HepG2 (cell line): ENCODE results near the gene METAP2. TPM values are rescaled to one million over a fixed set of nuclear protein-coding genes. Genes with fewer than 3 reads are reported as not detected.
A peak's percentile ranks its signal among the peaks of the same experiment; 100 is the strongest.

ENCODE experiments used
- ATAC-seq: fragments of 200-7000 bp; cut with Tn5 transposase; 3 replicates; pipeline ENCODE4 v1.9.1; 2020; ENCODE audit warnings: mild to moderate bottlenecking, moderate library complexity
- BruUV-seq: library from RNA; stranded (reverse); fragments of 400-500 nt; replicated peaks from 2 replicates; lab custom pipeline; 2021; lab: Mats Ljungman, UMichigan
- CTCF ChIA-PET: fragments of 300-600 bp; formaldehyde crosslinking; extraction: SDS; loops from one replicate; lab custom pipeline; 2021; ENCODE audit warnings: low total read pairs, inconsistent platforms, low intra/inter-chr PET ratio; lab: Yijun Ruan, JAX
- POLR2A ChIA-PET: fragments of 350-600 bp; sonication (Branson Sonifier 250); formaldehyde crosslinking; loops from one replicate; lab custom pipeline; 2020; ENCODE audit warnings: antibody characterized with exemption, inconsistent platforms; lab: Yijun Ruan, JAX
- DNase-seq: peaks from one replicate; pipeline ENCODE4 v3.0.0-alpha.2; 2015; ENCODE audit warnings: low spot score
- FAIRE-seq: peaks from 3 replicates; lab custom pipeline; 2011; peaks lifted over from hg19 to GRCh38; lab: Jason Lieb, UNC
- H2AFZ ChIP-seq: one replicate; pipeline ENCODE4 v1.6.1; 2011; ENCODE audit warnings: low read length, inconsistent platforms
- H3K27ac ChIP-seq: fragments of 300-600 bp; 3 replicates; pipeline ENCODE4 v1.8.0; 2011; ENCODE audit warnings: mixed run types, mild to moderate bottlenecking, mixed read lengths, low read length, inconsistent platforms; ENCODE audit not compliant: insufficient read depth; ENCODE audit errors: extremely low read length
- H3K27me3 ChIP-seq, 2 experiments: fragments of 200-600 bp in 1 of 2; 2 replicates in 1 of 2; 3 replicates in 1 of 2; pipeline versions ENCODE4 v1.6.0 to v1.8.0; 2011; ENCODE audit warnings: low read length in 2 of 2, mild to moderate bottlenecking in 2 of 2, moderate library complexity in 2 of 2, inconsistent platforms in 1 of 2; ENCODE audit not compliant: insufficient read depth in 2 of 2, control insufficient read depth in 1 of 2
- H3K36me3 ChIP-seq, 2 experiments: fragments of 200-600 bp in 1 of 2; replicated peaks in 1 of 2; 2 replicates in 1 of 2; 3 replicates in 1 of 2; pipeline versions ENCODE4 v1.5.1 to v1.8.0; 2011; ENCODE audit warnings: low read length in 2 of 2, inconsistent platforms in 1 of 2; ENCODE audit not compliant: insufficient read depth in 2 of 2, control insufficient read depth in 1 of 2
- H3K4me1 ChIP-seq: 2 replicates; pipeline ENCODE4 v1.5.1; 2012; ENCODE audit warnings: low read length, inconsistent platforms; ENCODE audit not compliant: insufficient read depth
- H3K4me2 ChIP-seq: 2 replicates; pipeline ENCODE4 v1.6.0; 2011; ENCODE audit warnings: low read depth, low read length, inconsistent platforms
- H3K4me3 ChIP-seq, 3 experiments: fragments of 200-600 bp in 1 of 3; sonication (generic), shearing (Covaris generic) in 1 of 3; replicated peaks in 1 of 3; 2 replicates each; pipeline ENCODE4 v1.5.1; 2011 to 2016; ENCODE audit warnings: low read length in 3 of 3, inconsistent platforms in 2 of 3, low read depth in 2 of 3, mild to moderate bottlenecking in 2 of 3, control low read depth in 1 of 3, mixed read lengths in 1 of 3; ENCODE audit not compliant: insufficient read depth in 1 of 3
- H3K79me2 ChIP-seq: one replicate; pipeline ENCODE4 v1.6.1; 2011; ENCODE audit warnings: low read length, inconsistent platforms; ENCODE audit not compliant: insufficient read depth
- H3K9ac ChIP-seq: 2 replicates; pipeline ENCODE4 v1.6.0; 2011; ENCODE audit warnings: mild to moderate bottlenecking, low read depth, low read length, inconsistent platforms; ENCODE audit not compliant: insufficient read depth
- H3K9me3 ChIP-seq: 2 replicates; pipeline ENCODE4 v1.5.1; 2012; ENCODE audit warnings: mild to moderate bottlenecking, low read length
- H4K20me1 ChIP-seq: 2 replicates; pipeline ENCODE4 v1.6.0; 2011; ENCODE audit warnings: inconsistent platforms, mild to moderate bottlenecking, low read length, moderate library complexity; ENCODE audit not compliant: insufficient read depth
- DBP ChIP-seq: sonication (generic); formaldehyde crosslinking; IDR thresholded peaks from 2 replicates; pipeline ENCODE4 v1.4.0; 2020; ENCODE audit warnings: missing genetic modification reagents; ENCODE audit errors: not compliant biosample characterization
- EP300 ChIP-seq, 3 experiments: sonication (generic) in 1 of 3; formaldehyde crosslinking in 1 of 3; IDR thresholded peaks; 2 replicates each; pipeline versions ENCODE4 v1.5.1 to v1.6.1; 2011 to 2020; ENCODE audit warnings: low read depth in 2 of 3, low read length in 2 of 3, borderline replicate concordance in 1 of 3, improper control_type of control experiment in 1 of 3, mild to moderate bottlenecking in 1 of 3, missing genetic modification reagents in 1 of 3, moderate library complexity in 1 of 3
- GMEB1 ChIP-seq: sonication (generic); formaldehyde crosslinking; IDR thresholded peaks from 2 replicates; pipeline ENCODE4 v1.5.1; 2020; ENCODE audit warnings: missing genetic modification reagents, mild to moderate bottlenecking, borderline replicate concordance
- JUND ChIP-seq: sonication (generic); formaldehyde crosslinking; IDR thresholded peaks from 2 replicates; pipeline ENCODE4 v1.8.0; 2022; ENCODE audit warnings: mild to moderate bottlenecking, missing genetic modification reagents
- MAZ ChIP-seq, 2 experiments: sonication (generic) in 1 of 2; formaldehyde crosslinking in 1 of 2; IDR thresholded peaks; 2 replicates each; pipeline versions ENCODE4 v1.5.0 to v1.6.1; 2012 to 2020; ENCODE audit warnings: low read depth in 2 of 2, mild to moderate bottlenecking in 2 of 2, borderline replicate concordance in 1 of 2, improper control_type of control experiment in 1 of 2, low read length in 1 of 2, missing genetic modification reagents in 1 of 2, moderate library complexity in 1 of 2
- RBM22 ChIP-seq: fragments of 200-400 bp; formaldehyde crosslinking; optimal IDR thresholded peaks from 2 replicates; pipeline ENCODE3; 2017; ENCODE audit warnings: mild to moderate bottlenecking, low read length, moderate library complexity
- ZFP36L1 ChIP-seq: sonication (generic); formaldehyde crosslinking; IDR thresholded peaks from 2 replicates; pipeline ENCODE4 v1.8.0; 2022; ENCODE audit warnings: mild to moderate bottlenecking, missing genetic modification reagents, moderate library complexity
- ZNF678 ChIP-seq: sonication (generic); formaldehyde crosslinking; IDR thresholded peaks from 2 replicates; pipeline ENCODE4 v1.4.0; 2020; ENCODE audit warnings: mild to moderate bottlenecking, missing genetic modification reagents
- ZNF720 ChIP-seq: sonication (generic); formaldehyde crosslinking; IDR thresholded peaks from 2 replicates; pipeline ENCODE4 v1.4.0; 2020; ENCODE audit warnings: missing genetic modification reagents
- WGBS: methylation state at CpG from one replicate; pipeline ENCODE4 v1.1.6; 2017; ENCODE audit warnings: low lambda C conversion rate; 5-methylcytosine and 5-hydroxymethylcytosine counted together
- in situ Hi-C: cut with HindIII; loops from 2 replicates; pipeline ENCODE4 v1.10.0; 2017; ENCODE audit warnings: low pct_unique_long_range_greater_than_20kb; ENCODE audit not compliant: extremely low pct_ligation_motif_present
- intact Hi-C: fragments of 100-400 bp; cut with micrococcal nuclease; formaldehyde crosslinking; loops from one replicate; pipeline ENCODE4 v1.10.0; 2022; ENCODE audit not compliant: unreplicated experiment
- polyA plus RNA-seq, 8 experiments: library from polyadenylated mRNA; depleted of rRNA in 3 of 8; stranded (reverse) in 7 of 8; unstranded in 1 of 8; fragments of >200 nt; fragmentation: Illumina TruSeq in 4 of 8; extraction: Trizol in 4 of 8; gene quantifications; 2 replicates each; pipeline versions ENCODE4 v1.2.1 to v1.2.3, GENCODE V29; 2011 to 2016; ENCODE audit warnings: low read depth in 4 of 8, missing spikeins in 1 of 8, mixed read lengths in 1 of 8; ENCODE audit not compliant: insufficient read depth in 1 of 8
- total RNA-seq, 5 experiments: library from RNA; depleted of rRNA; stranded (reverse); fragments of >200 nt; fragmentation: Illumina TruSeq; extraction: Trizol; gene quantifications; 2 replicates each; pipeline ENCODE4 v1.2.3, GENCODE V29; 2016; ENCODE audit warnings: low read depth in 1 of 5

Gene METAP2
- total and polyA plus RNA-seq, 2 of the 13 experiments (the other 11 are each of a cell fraction or from before 2014, with no cell fraction given), result 67.8 to 131 TPM

GRCh38 chr12:95513599-95513998 is 39.6 kb downstream of the METAP2 start:
- Histone ChIP-seq H3K27ac (no peak overlapping the region), H4K20me1 (no peaks in the 10 kb centered on the region), H2AFZ (no peak overlapping the region), H3K79me2 (no peaks in the 10 kb centered on the region), H3K27me3 (no peaks in the 10 kb centered on the region), H3K4me1 (no peaks in the 10 kb centered on the region), H3K4me2 (no peak overlapping the region), H3K9ac (no peak overlapping the region), H3K4me3 (no peak overlapping the region), H3K36me3 (peaks cover 16 to 65% of the 10 kb centered on the region in 2 experiments), H3K9me3 (no peaks in the 10 kb centered on the region)
- no peak for DNase-seq
- POLR2A ChIA-PET, result no interaction called here
- no peak for FAIRE-seq
- CTCF ChIA-PET, result no interaction called here
- intact Hi-C loops, result no loop called here
- BruUV-seq, result no TSS peak
- ATAC-seq, result no peak
- 100% methylated on average over 5 of the region's 5 CpGs for WGBS
- in situ Hi-C loops, result no loop called here
- peak; percentile 16 for TF ChIP-seq RBM22
- TF ChIP-seq GMEB1 (CRISPR knock-in tag), result no peak

- H3K9ac ChIP-seq, result no peak overlapping the region
- 99% methylated on average over 3 of the region's 3 CpGs for WGBS
- ChIA-PET POLR2A (interaction anchor here (0.8 kb wide), 1 partner anchor 41 kb away, joined by 3 read pairs; the partner anchor contains the start of gene METAP2), CTCF (no interaction called here)
- FAIRE-seq, result no peak
- in situ Hi-C loops (no loop called here), intact Hi-C loops (no loop called here)
- no peaks in the 10 kb centered on the region for H3K9me3 ChIP-seq
- H4K20me1 ChIP-seq, result no peaks in the 10 kb centered on the region
- no peak for TF ChIP-seq MAZ (IDR thresholded peaks at IDR 0.05; ENCODE audit: borderline replicate concordance, low read depth, low read length)
- TF ChIP-seq MAZ (CRISPR knock-in tag; IDR thresholded peaks at IDR 0.05; ENCODE audit: low read depth), result no peak
- TF ChIP-seq JUND (CRISPR knock-in tag), result no peak
- no peak for TF ChIP-seq ZNF678 (CRISPR knock-in tag)
- TF ChIP-seq EP300 (IDR thresholded peaks at IDR 0.05; ENCODE audit: low read depth in 2 of 2, low read length in 2 of 2), result no peak
- no peak for TF ChIP-seq EP300 (CRISPR knock-in tag; IDR thresholded peaks at IDR 0.05; ENCODE audit: borderline replicate concordance)
- TF ChIP-seq ZFP36L1 (CRISPR knock-in tag), result no peak
- TF ChIP-seq DBP, result no peak
- no peak for TF ChIP-seq ZNF720
- no peak overlapping the region for H3K4me3 ChIP-seq
- no peak overlapping the region for H3K4me2 ChIP-seq
- no peaks in the 10 kb centered on the region for H3K27me3 ChIP-seq
- no peak overlapping the region for H2AFZ ChIP-seq
- ATAC-seq, result no peak
- H3K27ac ChIP-seq, result no peak overlapping the region
- H3K4me1 ChIP-seq, result no peaks in the 10 kb centered on the region
- no peaks in the 10 kb centered on the region for H3K79me2 ChIP-seq
- no peak for DNase-seq
- peaks cover 13 to 50% of the 10 kb centered on the region in 2 experiments for H3K36me3 ChIP-seq
- no TSS peak for BruUV-seq
These were observed 41.2 kb downstream of the METAP2 start for GRCh38 chr12:95515197-95515596.
